ENCODE measurements around the gene FIBCD1. TPM values are rescaled to one million over a fixed set of nuclear protein-coding genes. Genes with fewer than 3 reads are reported as not detected.

FIBCD1 gene
- total and polyA plus RNA-seq, 2 experiments from 2014 or later = 20.2 to 23.7 TPM

DNA sequence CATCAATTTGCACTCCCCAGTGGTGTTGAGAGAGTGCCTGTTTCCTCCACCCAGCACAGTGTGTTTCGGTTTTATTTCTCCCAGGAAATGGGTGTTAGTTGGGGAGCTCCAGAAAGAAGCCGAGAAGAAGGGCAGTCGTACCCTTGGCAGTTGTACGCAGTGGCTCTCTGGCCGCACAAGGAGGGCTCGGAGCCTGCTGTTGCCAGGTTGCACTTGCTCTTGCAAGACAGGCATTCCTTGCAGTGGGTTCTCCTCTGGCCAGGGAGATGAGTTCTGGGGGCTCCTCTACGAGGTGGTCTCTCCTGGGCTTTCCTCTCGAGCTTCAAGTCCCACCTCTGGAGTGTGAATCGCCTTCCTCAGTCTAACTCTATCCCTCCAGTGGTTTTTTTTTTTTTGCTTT is 71.5 kb downstream of the FIBCD1 start:
- peak; percentile 49 for DNase-seq
- in situ Hi-C loops (cut with MboI) = loop anchor here (5.0 kb wide), 1 partner anchor 130 kb away; no protein-coding TSS in a partner anchor
- H3K36me3 ChIP-seq (ENCODE audit: low read depth) = peaks cover 23% of the 10 kb centered on the region; the same call in 1 of the 2 replicates
- no peaks in the 10 kb centered on the region for H3K9me3 ChIP-seq (ENCODE audit: low read depth)
- 0 out of 2 replicates have a peak, but pooled peaks cover 5% of the 10 kb centered on the region for H4K20me1 ChIP-seq (ENCODE audit: insufficient read depth)
- peak overlapping the region; percentile 38 for H3K27ac ChIP-seq
- no peak overlapping the region for H3K4me3 ChIP-seq
- no peak overlapping the region for H3K9ac ChIP-seq
- 38 to 49% methylated on average over 9 of the region's 9 CpGs for WGBS, 2 experiments (ENCODE audit: low coverage in 1 of 2, low lambda C conversion rate in 2 of 2, missing lambda C conversion rate in 2 of 2)
- no peaks in the 10 kb centered on the region for H3K9me2 ChIP-seq (ENCODE audit: insufficient read depth)
- H3K79me2 ChIP-seq (ENCODE audit: insufficient read depth) = peaks cover 100% of the 10 kb centered on the region
- peaks cover 18% of the 10 kb centered on the region for H3K4me1 ChIP-seq (ENCODE audit: insufficient read depth)
- peaks cover 52% of the 10 kb centered on the region for H3F3A ChIP-seq (ENCODE audit: insufficient read depth)
- no peak for TF ChIP-seq EZH2phosphoT487 (IDR thresholded peaks at IDR 0.05; ENCODE audit: insufficient read depth, low read depth)
- no peak for TF ChIP-seq EZH2 (IDR thresholded peaks at IDR 0.05; ENCODE audit: insufficient read depth, poor library complexity, severe bottlenecking)
- no peak overlapping the region for H2AFZ ChIP-seq
- H3K4me2 ChIP-seq (ENCODE audit: unreplicated experiment) = peak overlapping the region; percentile 31
- H3K27me3 ChIP-seq (replicated peaks; ENCODE audit: insufficient read depth) = no peaks in the 10 kb centered on the region

DNA sequence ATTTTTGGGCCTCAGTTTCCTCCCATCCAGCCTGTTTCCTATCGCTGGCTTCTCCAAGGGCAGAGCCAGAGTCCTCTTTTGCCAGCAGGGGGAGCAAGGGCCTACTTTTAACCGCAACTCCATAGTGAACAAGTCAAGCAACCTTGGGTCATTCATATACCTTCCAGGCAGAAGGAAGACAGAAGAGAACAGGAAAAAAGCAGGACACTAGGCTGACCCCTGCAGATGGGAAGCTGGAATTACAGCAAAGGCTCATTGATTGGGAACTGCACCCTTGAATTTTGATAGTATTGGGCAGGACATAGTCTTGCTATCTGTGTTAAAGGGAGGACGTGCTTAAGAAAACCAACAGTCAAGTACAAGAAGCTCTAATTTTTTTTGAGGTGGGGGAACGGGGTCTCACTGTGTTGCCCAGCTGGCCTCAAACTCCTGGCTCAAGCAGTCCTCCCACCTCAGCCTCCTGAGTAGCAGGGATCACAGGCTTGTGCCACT is 72.5 kb downstream of the FIBCD1 start:
- peak; percentile 88 for DNase-seq
- 57 to 65% methylated on average over 4 of the region's 4 CpGs for WGBS, 2 experiments (ENCODE audit: low coverage in 1 of 2, low lambda C conversion rate in 2 of 2, missing lambda C conversion rate in 2 of 2)
- Histone ChIP-seq H3K4me3 (no peak overlapping the region), H3K27ac (peak overlapping the region; percentile 38), H3K27me3 (replicated peaks; ENCODE audit: insufficient read depth) (no peaks in the 10 kb centered on the region), H2AFZ (no peak overlapping the region), H3K79me2 (ENCODE audit: insufficient read depth) (peaks cover 100% of the 10 kb centered on the region), H3K36me3 (ENCODE audit: low read depth) (peaks cover 16% of the 10 kb centered on the region; the same call in 1 of the 2 replicates), H3F3A (ENCODE audit: insufficient read depth) (peaks cover 62% of the 10 kb centered on the region), H3K9ac (no peak overlapping the region), H3K9me2 (ENCODE audit: insufficient read depth) (no peaks in the 10 kb centered on the region), H4K20me1 (ENCODE audit: insufficient read depth) (0 out of 2 replicates have a peak, but pooled peaks cover 5% of the 10 kb centered on the region), H3K4me1 (ENCODE audit: insufficient read depth) (peaks cover 25% of the 10 kb centered on the region), H3K9me3 (ENCODE audit: low read depth) (no peaks in the 10 kb centered on the region), H3K4me2 (ENCODE audit: unreplicated experiment) (peak overlapping the region; percentile 6)
- in situ Hi-C loops (cut with MboI) = loop anchor here (5.0 kb wide), 1 partner anchor 131 kb away; no protein-coding TSS in a partner anchor
- no peak for TF ChIP-seq EZH2 (IDR thresholded peaks at IDR 0.05; ENCODE audit: insufficient read depth, poor library complexity, severe bottlenecking)
- TF ChIP-seq EZH2phosphoT487 (IDR thresholded peaks at IDR 0.05; ENCODE audit: insufficient read depth, low read depth) = no peak

DNA sequence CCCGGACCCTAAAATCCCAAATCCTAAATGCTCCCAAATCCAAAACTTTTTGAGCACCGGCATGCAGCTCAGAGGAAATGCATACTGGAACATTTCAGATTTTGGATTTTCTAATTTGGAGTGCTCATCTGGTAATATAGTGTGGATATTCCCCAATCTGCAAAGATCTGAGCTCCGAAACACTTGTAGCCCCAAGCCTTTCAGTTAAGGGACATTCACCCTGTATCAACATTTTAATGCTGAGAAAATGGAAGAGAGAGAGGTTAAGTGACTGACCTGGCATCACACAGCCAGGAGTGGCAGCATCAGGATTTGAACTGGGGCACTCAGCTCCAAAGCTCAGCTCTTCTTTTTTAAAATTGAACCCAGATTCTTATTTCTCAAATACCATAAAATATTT is 73.1 kb downstream of the FIBCD1 start:
- H3K4me2 ChIP-seq (ENCODE audit: unreplicated experiment) = no peak overlapping the region
- peaks cover 16% of the 10 kb centered on the region; the same call in 1 of the 2 replicates for H3K36me3 ChIP-seq (ENCODE audit: low read depth)
- peaks cover 68% of the 10 kb centered on the region for H3F3A ChIP-seq (ENCODE audit: insufficient read depth)
- H3K79me2 ChIP-seq (ENCODE audit: insufficient read depth) = peaks cover 99% of the 10 kb centered on the region
- no peak for DNase-seq
- TF ChIP-seq EZH2phosphoT487 (IDR thresholded peaks at IDR 0.05; ENCODE audit: insufficient read depth, low read depth) = no peak
- no peak for TF ChIP-seq EZH2 (IDR thresholded peaks at IDR 0.05; ENCODE audit: insufficient read depth, poor library complexity, severe bottlenecking)
- peaks cover 31% of the 10 kb centered on the region for H3K4me1 ChIP-seq (ENCODE audit: insufficient read depth)
- WGBS, 2 experiments (ENCODE audit: low coverage in 1 of 2, low lambda C conversion rate in 2 of 2, missing lambda C conversion rate in 2 of 2) = 97 to 100% methylated on average over 3 of the region's 3 CpGs
- H3K9me2 ChIP-seq (ENCODE audit: insufficient read depth) = no peaks in the 10 kb centered on the region
- H3K27ac ChIP-seq = no peak overlapping the region
- H3K9ac ChIP-seq = no peak overlapping the region
- no peaks in the 10 kb centered on the region for H3K9me3 ChIP-seq (ENCODE audit: low read depth)
- H3K4me3 ChIP-seq = no peak overlapping the region
- 0 out of 2 replicates have a peak, but pooled peaks cover 5% of the 10 kb centered on the region for H4K20me1 ChIP-seq (ENCODE audit: insufficient read depth)
- H2AFZ ChIP-seq = no peak overlapping the region
- H3K27me3 ChIP-seq (replicated peaks; ENCODE audit: insufficient read depth) = no peaks in the 10 kb centered on the region
- in situ Hi-C loops (cut with MboI) = loop anchor here (5.0 kb wide), 1 partner anchor 131 kb away; no protein-coding TSS in a partner anchor

DNA sequence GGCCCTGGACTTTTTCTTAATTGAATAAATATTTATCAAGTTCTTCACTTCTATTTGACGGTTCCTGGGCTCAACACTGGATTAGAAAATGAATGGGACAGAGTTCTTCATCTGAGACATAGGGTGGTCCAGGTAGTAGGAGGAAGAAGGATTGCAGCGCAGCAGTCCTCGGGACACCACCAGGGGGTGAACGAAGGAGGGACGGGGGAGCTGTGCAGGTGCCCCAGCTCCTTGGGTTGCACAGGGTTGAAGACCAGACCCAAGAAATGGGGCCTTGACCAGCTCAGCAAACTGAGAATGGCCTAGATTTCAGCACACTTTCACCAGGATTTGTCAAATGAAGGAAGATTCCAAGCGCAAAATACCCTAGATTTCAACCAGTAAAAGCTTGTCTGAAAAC is 74.5 kb downstream of the FIBCD1 start:
- no peak overlapping the region for H3K9ac ChIP-seq
- no peaks in the 10 kb centered on the region for H3K9me3 ChIP-seq (ENCODE audit: low read depth)
- no peaks in the 10 kb centered on the region for H3K9me2 ChIP-seq (ENCODE audit: insufficient read depth)
- WGBS, 2 experiments (ENCODE audit: low coverage in 1 of 2, low lambda C conversion rate in 2 of 2, missing lambda C conversion rate in 2 of 2) = 85% methylated on average over 6 of the region's 6 CpGs
- H3K36me3 ChIP-seq (ENCODE audit: low read depth) = peaks cover 15% of the 10 kb centered on the region; the same call in 1 of the 2 replicates
- no peak overlapping the region for H3K4me2 ChIP-seq (ENCODE audit: unreplicated experiment)
- H3K4me1 ChIP-seq (ENCODE audit: insufficient read depth) = peaks cover 44% of the 10 kb centered on the region
- no peaks in the 10 kb centered on the region for H3K27me3 ChIP-seq (replicated peaks; ENCODE audit: insufficient read depth)
- no peak for TF ChIP-seq EZH2 (IDR thresholded peaks at IDR 0.05; ENCODE audit: insufficient read depth, poor library complexity, severe bottlenecking)
- TF ChIP-seq EZH2phosphoT487 (IDR thresholded peaks at IDR 0.05; ENCODE audit: insufficient read depth, low read depth) = no peak
- no peak overlapping the region for H3K27ac ChIP-seq
- H2AFZ ChIP-seq = no peak overlapping the region
- H3F3A ChIP-seq (ENCODE audit: insufficient read depth) = peaks cover 67% of the 10 kb centered on the region
- peaks cover 97% of the 10 kb centered on the region for H3K79me2 ChIP-seq (ENCODE audit: insufficient read depth)
- no peak overlapping the region for H3K4me3 ChIP-seq
- DNase-seq = no peak
- in situ Hi-C loops (cut with MboI) = loop anchor here (5.0 kb wide), 1 partner anchor 157 kb away; no protein-coding TSS in a partner anchor
- no peaks in the 10 kb centered on the region for H4K20me1 ChIP-seq (ENCODE audit: insufficient read depth)
